ENCODE data around the gene RB1. TPM values are rescaled to one million over a fixed set of nuclear protein-coding genes. Genes with fewer than 3 reads are reported as not detected.
A peak's percentile ranks its signal among the peaks of the same experiment; 100 is the strongest.

RB1 gene
- total RNA-seq, 1 donor: 48.4 TPM

- no peak overlapping the region for H3K4me3 ChIP-seq (ENCODE audit: low read depth, low read length)
- DNase-seq (ENCODE audit: low read depth): no peak
- TF ChIP-seq, protein P1, sequence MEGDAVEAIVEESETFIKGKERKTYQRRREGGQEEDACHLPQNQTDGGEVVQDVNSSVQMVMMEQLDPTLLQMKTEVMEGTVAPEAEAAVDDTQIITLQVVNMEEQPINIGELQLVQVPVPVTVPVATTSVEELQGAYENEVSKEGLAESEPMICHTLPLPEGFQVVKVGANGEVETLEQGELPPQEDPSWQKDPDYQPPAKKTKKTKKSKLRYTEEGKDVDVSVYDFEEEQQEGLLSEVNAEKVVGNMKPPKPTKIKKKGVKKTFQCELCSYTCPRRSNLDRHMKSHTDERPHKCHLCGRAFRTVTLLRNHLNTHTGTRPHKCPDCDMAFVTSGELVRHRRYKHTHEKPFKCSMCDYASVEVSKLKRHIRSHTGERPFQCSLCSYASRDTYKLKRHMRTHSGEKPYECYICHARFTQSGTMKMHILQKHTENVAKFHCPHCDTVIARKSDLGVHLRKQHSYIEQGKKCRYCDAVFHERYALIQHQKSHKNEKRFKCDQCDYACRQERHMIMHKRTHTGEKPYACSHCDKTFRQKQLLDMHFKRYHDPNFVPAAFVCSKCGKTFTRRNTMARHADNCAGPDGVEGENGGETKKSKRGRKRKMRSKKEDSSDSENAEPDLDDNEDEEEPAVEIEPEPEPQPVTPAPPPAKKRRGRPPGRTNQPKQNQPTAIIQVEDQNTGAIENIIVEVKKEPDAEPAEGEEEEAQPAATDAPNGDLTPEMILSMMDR (IDR thresholded peaks at IDR 0.05; ENCODE audit: insufficient read depth, low read length): no peak
These were observed 35.5 kb upstream of the RB1 start for GRCh38 chr13:48268019-48268418.

DNA sequence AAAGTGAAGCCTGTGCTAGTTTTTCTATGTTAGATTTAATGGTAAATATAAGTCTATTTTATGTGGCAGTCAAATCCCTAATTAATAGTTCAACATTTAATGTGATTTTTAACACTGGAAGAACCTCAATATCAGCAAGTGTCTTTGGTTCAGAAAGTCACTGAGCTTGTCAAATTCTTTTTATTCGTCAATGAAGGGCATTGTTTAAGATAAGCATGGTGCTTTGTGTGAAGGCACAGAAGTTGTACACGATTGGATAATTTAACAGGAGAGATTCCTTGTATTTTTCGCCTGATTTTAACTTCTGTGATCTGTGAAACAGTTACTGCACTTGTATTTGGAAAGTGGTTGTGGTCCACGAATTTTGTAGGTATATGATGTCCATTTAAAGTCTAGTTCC, 30.2 kb upstream of the RB1 start:
- TF ChIP-seq, protein P1 (IDR thresholded peaks at IDR 0.05; ENCODE audit: insufficient read depth, low read length): no peak
- DNase-seq (ENCODE audit: low read depth): no peak
- H3K4me3 ChIP-seq (ENCODE audit: low read depth, low read length): no peak overlapping the region

DNA sequence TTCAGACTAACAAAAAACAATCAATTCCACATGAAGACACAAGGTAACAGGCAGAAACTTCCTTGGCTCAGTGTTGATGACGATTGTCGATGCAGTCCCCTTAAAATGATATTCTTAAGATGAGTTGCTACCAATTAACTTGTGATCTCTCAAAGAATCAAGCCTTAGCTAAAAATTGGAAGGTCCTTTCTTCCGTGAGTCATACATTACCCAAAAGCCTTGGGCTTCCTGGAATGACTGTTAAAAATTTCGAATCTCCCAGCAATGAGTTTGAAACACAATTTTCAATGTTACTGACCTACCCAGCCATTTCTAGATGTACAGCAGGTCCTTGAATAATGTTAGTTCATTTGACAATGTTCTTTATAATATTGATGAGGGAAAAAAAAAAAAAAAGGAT, 28.0 kb upstream of the RB1 start:
- DNase-seq (ENCODE audit: low read depth): peak; percentile 8
- no peak overlapping the region for H3K4me3 ChIP-seq (ENCODE audit: low read depth, low read length)
- TF ChIP-seq, protein P1 (IDR thresholded peaks at IDR 0.05; ENCODE audit: insufficient read depth, low read length): no peak

GRCh38 chr13:48278806-48279205, 24.7 kb upstream of the RB1 start:
- TF ChIP-seq, protein P1 (IDR thresholded peaks at IDR 0.05; ENCODE audit: insufficient read depth, low read length): no peak
- DNase-seq (ENCODE audit: low read depth): no peak
- no peak overlapping the region for H3K4me3 ChIP-seq (ENCODE audit: low read depth, low read length)

GRCh38 chr13:48281556-48281955, 22.0 kb upstream of the RB1 start:
- TF ChIP-seq, protein P1 (IDR thresholded peaks at IDR 0.05; ENCODE audit: insufficient read depth, low read length): no peak
- DNase-seq (ENCODE audit: low read depth): no peak
- H3K4me3 ChIP-seq (ENCODE audit: low read depth, low read length): no peak overlapping the region

DNA sequence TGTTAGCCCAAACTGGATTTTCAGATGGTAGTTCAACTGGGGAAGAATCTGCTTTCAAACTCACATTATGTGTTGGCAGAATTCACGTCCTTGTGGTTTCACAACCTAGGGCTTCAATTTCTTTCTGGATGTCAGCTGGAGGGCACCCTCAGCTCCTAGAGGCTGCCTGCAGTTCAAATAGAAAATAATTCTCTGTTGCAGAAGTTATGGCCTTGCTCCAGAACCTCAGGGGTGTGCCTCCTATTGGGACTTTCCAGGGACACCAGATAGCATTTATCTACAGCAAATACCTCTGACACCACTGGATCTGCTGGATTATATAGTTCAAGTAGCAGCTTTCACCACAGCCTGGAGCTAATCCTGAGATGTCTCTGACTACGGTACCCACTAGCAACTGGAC, 11.8 kb upstream of the RB1 start:
- H3K4me3 ChIP-seq (ENCODE audit: low read depth, low read length): no peak overlapping the region
- peak; percentile 24 for DNase-seq (ENCODE audit: low read depth)
- TF ChIP-seq, protein P1 (IDR thresholded peaks at IDR 0.05; ENCODE audit: insufficient read depth, low read length): no peak

- TF ChIP-seq, protein P1 (IDR thresholded peaks at IDR 0.05; ENCODE audit: insufficient read depth, low read length): no peak
- DNase-seq (ENCODE audit: low read depth): no peak
- no peak overlapping the region for H3K4me3 ChIP-seq (ENCODE audit: low read depth, low read length)
These were observed 10.9 kb upstream of the RB1 start for GRCh38 chr13:48292650-48293049.
